ENCODE results near the gene SAP25.

DNA sequence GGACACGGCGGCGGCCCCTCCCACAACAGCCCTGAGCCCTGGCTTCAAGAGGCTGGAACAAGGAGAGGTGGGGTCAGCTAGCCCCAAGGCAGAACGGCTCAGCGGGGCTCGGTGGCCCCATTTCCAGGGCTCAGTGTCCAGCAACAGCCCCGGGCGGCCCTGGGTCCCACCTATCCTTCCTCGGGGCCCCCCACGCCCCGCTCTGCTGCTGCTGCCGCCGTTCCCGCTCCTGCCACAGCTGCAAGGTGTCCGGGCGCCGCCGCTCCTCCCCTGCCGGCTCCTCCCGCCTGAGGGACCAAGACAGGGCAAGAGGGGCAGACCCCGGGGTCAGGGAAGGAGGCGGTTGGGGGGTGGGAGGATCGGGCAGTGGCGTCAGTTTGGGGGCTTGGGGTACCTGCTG, 3.4 kb upstream of the SAP25 start:
- TF ChIP-seq, protein P1, sequence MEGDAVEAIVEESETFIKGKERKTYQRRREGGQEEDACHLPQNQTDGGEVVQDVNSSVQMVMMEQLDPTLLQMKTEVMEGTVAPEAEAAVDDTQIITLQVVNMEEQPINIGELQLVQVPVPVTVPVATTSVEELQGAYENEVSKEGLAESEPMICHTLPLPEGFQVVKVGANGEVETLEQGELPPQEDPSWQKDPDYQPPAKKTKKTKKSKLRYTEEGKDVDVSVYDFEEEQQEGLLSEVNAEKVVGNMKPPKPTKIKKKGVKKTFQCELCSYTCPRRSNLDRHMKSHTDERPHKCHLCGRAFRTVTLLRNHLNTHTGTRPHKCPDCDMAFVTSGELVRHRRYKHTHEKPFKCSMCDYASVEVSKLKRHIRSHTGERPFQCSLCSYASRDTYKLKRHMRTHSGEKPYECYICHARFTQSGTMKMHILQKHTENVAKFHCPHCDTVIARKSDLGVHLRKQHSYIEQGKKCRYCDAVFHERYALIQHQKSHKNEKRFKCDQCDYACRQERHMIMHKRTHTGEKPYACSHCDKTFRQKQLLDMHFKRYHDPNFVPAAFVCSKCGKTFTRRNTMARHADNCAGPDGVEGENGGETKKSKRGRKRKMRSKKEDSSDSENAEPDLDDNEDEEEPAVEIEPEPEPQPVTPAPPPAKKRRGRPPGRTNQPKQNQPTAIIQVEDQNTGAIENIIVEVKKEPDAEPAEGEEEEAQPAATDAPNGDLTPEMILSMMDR (IDR thresholded peaks at IDR 0.05): no peak
- no peak for TF ChIP-seq EP300 (IDR thresholded peaks at IDR 0.05)
- TF ChIP-seq POLR2A (IDR thresholded peaks at IDR 0.05): no peak

Measured in tibial nerve (tissue), 4 donors.